ENCODE results near the gene PCNX3. TPM values are rescaled to one million over a fixed set of nuclear protein-coding genes. Genes with fewer than 3 reads are reported as not detected.
A peak's percentile ranks its signal among the peaks of the same experiment; 100 is the strongest.

The PCNX3 gene
- total RNA-seq, 2 donors from 2014 or later, result 16.1 to 21.8 TPM

GRCh38 chr11:65653229-65654225 is 38.0 kb downstream of the PCNX3 start:
- H3K4me3 ChIP-seq, result peak overlapping the region; percentile 34 to 57
- DNase-seq (ENCODE audit: low spot score), result no peak
- TF ChIP-seq, protein P1, sequence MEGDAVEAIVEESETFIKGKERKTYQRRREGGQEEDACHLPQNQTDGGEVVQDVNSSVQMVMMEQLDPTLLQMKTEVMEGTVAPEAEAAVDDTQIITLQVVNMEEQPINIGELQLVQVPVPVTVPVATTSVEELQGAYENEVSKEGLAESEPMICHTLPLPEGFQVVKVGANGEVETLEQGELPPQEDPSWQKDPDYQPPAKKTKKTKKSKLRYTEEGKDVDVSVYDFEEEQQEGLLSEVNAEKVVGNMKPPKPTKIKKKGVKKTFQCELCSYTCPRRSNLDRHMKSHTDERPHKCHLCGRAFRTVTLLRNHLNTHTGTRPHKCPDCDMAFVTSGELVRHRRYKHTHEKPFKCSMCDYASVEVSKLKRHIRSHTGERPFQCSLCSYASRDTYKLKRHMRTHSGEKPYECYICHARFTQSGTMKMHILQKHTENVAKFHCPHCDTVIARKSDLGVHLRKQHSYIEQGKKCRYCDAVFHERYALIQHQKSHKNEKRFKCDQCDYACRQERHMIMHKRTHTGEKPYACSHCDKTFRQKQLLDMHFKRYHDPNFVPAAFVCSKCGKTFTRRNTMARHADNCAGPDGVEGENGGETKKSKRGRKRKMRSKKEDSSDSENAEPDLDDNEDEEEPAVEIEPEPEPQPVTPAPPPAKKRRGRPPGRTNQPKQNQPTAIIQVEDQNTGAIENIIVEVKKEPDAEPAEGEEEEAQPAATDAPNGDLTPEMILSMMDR (IDR thresholded peaks at IDR 0.05), result no peak
- peaks cover 77% of the 10 kb centered on the region for H3K36me3 ChIP-seq
- H3K4me1 ChIP-seq, result peaks cover 0 to 43% of the 10 kb centered on the region in 2 donors
- peak overlapping the region; percentile 92 to 96 for H3K27ac ChIP-seq
- no peaks in the 10 kb centered on the region for H3K27me3 ChIP-seq
- H3K9me3 ChIP-seq, result no peaks in the 10 kb centered on the region

- DNase-seq (ENCODE audit: low spot score), result no peak
- Histone ChIP-seq H3K27me3 (no peaks in the 10 kb centered on the region), H3K4me1 (peaks cover 0 to 43% of the 10 kb centered on the region in 2 donors), H3K9me3 (no peaks in the 10 kb centered on the region), H3K4me3 (no peak overlapping the region), H3K36me3 (peaks cover 77% of the 10 kb centered on the region), H3K27ac (peak overlapping the region; percentile 92 to 96)
- TF ChIP-seq, protein P1 (IDR thresholded peaks at IDR 0.05), result no peak
Observed at GRCh38 chr11:65654375-65655349, 39.1 kb downstream of the PCNX3 start.

GRCh38 chr11:65655570-65656332 is 40.2 kb downstream of the PCNX3 start:
- H3K4me1 ChIP-seq, result peaks cover 0 to 50% of the 10 kb centered on the region in 2 donors

DNA sequence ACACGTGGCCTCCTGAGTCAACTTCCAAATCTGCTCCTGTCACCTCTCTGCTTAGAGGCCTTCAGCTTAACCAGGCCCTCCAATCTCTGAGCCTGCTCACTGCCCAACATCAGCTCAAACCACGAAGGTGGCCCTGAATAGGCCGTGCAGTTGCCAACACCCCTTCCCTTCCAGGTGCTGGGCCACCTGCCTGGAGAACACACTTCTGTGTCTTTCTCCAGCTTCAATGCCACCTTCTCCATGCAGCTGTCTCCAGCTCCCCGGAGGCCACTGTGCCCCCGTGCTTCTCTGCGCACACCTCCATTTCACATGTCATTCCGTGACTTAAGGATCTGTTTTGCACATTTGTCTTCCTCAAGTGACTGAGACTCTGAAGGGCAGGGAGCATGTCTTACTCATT is 41.9 kb downstream of the PCNX3 start:
- Histone ChIP-seq H3K36me3 (peaks cover 80% of the 10 kb centered on the region), H3K4me3 (no peak overlapping the region), H3K9me3 (no peaks in the 10 kb centered on the region), H3K27me3 (no peaks in the 10 kb centered on the region), H3K4me1 (peaks cover 0 to 50% of the 10 kb centered on the region in 2 donors), H3K27ac (no peak overlapping the region)
- TF ChIP-seq, protein P1 (IDR thresholded peaks at IDR 0.05), result no peak
- DNase-seq (ENCODE audit: low spot score), result no peak

More at GRCh38 chr11:65655570-65656332, 40.2 kb downstream of the PCNX3 start:
- DNase-seq (ENCODE audit: low spot score), result no peak
- Histone ChIP-seq H3K27ac (no peak overlapping the region), H3K9me3 (no peaks in the 10 kb centered on the region), H3K36me3 (peaks cover 77% of the 10 kb centered on the region), H3K4me3 (no peak overlapping the region), H3K27me3 (no peaks in the 10 kb centered on the region)
- TF ChIP-seq, protein P1 (IDR thresholded peaks at IDR 0.05), result no peak
